ENCODE results near the gene F2.

F2 gene

DNA sequence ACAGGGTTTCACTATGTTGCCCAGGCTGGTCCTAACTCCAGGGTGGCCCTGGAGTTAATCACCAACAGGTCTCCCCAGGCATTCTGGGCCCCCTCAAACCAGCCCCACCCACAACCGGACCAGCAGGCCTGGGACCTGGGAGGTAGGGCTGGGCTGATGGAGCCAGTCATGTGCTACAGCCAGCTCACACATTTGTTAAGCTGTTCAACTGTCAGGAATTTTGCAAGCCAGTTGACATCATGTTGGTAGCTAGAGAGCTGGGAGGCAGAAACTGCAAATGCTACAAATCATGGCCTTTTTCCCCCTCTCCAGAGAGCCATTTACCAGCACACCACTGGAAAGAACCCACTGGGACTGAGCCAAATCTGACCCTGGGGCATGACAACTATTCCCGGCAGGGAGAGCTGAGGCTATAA, 25.4 kb upstream of the F2 start:
- TF ChIP-seq POLR2AphosphoS5 (IDR thresholded peaks at IDR 0.05; ENCODE audit: low read depth, low read length) (no peak), TAF1 (IDR thresholded peaks at IDR 0.05; ENCODE audit: borderline replicate concordance, insufficient read depth, low read length) (no peak)

DNA sequence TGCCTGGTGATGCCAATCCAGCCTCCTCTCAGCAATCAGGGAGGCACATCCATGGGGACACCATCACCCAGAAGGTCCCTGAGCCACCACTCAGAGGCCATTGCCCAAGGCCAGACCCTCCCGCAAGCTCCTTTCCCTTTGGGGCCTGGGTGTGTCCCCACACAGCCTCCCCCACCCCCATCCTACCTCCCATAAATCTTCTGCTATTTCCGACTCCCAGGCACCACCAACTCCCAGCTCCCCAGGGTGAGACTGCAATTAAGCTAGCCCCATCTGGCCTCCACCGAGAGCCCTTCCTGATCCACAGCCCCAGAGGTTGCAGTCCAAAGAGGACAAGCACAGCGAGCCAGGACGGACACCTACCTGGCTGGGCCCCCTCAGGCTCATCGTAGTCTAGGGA, 24.9 kb upstream of the F2 start:
- TF ChIP-seq, protein P1, sequence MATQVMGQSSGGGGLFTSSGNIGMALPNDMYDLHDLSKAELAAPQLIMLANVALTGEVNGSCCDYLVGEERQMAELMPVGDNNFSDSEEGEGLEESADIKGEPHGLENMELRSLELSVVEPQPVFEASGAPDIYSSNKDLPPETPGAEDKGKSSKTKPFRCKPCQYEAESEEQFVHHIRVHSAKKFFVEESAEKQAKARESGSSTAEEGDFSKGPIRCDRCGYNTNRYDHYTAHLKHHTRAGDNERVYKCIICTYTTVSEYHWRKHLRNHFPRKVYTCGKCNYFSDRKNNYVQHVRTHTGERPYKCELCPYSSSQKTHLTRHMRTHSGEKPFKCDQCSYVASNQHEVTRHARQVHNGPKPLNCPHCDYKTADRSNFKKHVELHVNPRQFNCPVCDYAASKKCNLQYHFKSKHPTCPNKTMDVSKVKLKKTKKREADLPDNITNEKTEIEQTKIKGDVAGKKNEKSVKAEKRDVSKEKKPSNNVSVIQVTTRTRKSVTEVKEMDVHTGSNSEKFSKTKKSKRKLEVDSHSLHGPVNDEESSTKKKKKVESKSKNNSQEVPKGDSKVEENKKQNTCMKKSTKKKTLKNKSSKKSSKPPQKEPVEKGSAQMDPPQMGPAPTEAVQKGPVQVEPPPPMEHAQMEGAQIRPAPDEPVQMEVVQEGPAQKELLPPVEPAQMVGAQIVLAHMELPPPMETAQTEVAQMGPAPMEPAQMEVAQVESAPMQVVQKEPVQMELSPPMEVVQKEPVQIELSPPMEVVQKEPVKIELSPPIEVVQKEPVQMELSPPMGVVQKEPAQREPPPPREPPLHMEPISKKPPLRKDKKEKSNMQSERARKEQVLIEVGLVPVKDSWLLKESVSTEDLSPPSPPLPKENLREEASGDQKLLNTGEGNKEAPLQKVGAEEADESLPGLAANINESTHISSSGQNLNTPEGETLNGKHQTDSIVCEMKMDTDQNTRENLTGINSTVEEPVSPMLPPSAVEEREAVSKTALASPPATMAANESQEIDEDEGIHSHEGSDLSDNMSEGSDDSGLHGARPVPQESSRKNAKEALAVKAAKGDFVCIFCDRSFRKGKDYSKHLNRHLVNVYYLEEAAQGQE (IDR thresholded peaks at IDR 0.05; ENCODE audit: insufficient read depth in 1 of 2, low read depth in 2 of 2, low read length in 2 of 2): no peak
- TF ChIP-seq FOXP2 (optimal IDR thresholded peaks at IDR 0.05; ENCODE audit: borderline replicate concordance, extremely low read depth, extremely low read length, insufficient read depth) (no peak), POLR2AphosphoS5 (IDR thresholded peaks at IDR 0.05; ENCODE audit: low read depth, low read length) (no peak), TAF1 (IDR thresholded peaks at IDR 0.05; ENCODE audit: borderline replicate concordance, insufficient read depth, low read length) (no peak), SIN3A (IDR thresholded peaks at IDR 0.05; ENCODE audit: borderline replicate concordance, insufficient read depth, low read length) (no peak)

DNA sequence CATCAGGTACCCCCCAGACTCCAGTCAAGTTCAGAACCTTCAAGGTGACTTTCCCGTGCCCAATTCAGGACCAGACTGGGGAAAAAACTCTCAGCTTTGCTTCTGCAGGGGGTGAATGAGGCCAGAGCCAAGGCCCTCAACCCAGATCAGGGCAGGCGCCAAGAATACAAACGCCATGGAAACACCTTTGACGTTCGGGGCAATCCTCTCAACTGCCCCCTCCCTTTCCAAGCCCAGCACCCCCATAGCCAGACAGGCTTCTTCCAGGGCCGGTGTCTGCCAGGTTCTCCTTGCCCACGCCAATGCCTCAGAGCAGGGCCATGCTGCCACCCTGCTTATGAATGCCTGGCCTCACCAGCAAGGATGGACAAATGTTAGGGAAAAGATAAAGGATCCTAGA, 24.4 kb upstream of the F2 start:
- TF ChIP-seq TAF1 (IDR thresholded peaks at IDR 0.05; ENCODE audit: borderline replicate concordance, insufficient read depth, low read length) (no peak), FOXP2 (optimal IDR thresholded peaks at IDR 0.05; ENCODE audit: borderline replicate concordance, extremely low read depth, extremely low read length, insufficient read depth) (no peak), SIN3A (IDR thresholded peaks at IDR 0.05; ENCODE audit: borderline replicate concordance, insufficient read depth, low read length) (no peak), POLR2AphosphoS5 (IDR thresholded peaks at IDR 0.05; ENCODE audit: low read depth, low read length) (no peak)
- TF ChIP-seq, protein P1 (IDR thresholded peaks at IDR 0.05; ENCODE audit: insufficient read depth in 1 of 2, low read depth in 2 of 2, low read length in 2 of 2): no peak

DNA sequence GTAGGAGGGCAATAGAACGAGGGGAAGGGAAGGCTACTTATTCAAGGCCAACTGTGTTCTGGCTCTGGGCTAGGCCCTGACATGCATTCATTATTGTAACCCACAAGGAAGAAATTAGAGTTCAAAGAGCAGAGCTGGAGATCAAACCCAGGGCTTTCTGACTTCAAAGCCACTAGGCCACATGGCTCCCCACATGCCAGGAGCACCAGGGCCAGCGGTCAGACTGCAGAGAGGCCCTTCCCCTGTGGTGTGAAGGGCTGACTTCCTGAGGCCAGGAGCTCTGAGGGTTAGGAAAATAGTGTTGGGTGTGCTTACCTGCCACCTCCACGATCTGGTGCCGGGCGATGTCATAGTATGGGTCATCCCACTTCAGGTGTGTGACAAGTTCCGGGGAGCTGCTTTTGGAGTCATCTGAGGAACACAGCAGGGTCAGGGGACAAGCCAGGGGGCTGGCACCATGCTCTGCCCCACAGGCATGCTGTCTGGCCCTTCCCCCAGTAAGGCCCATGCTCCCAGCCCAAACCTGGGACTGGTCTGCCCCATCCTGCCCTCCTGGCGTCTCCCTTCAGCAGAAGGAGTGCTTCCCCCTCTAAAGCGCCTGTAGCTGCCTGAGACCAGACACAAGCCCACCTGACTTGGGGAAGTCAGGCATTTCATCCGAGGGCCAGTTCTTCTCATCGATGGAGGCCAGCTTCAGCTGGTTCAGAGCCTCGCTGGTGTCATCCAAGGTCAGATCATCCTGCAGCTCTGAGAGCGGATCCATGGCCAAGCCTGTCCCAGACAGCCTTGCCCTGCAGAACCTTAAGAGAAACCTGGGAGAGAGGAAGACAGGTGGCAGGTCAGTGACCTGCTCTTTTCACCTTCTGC, 23.4 kb upstream of the F2 start:
- TF ChIP-seq TAF1 (IDR thresholded peaks at IDR 0.05; ENCODE audit: borderline replicate concordance, insufficient read depth, low read length): no peak
- TF ChIP-seq POLR2AphosphoS5 (IDR thresholded peaks at IDR 0.05; ENCODE audit: low read depth, low read length): no peak
- no peak for TF ChIP-seq FOXP2 (optimal IDR thresholded peaks at IDR 0.05; ENCODE audit: borderline replicate concordance, extremely low read depth, extremely low read length, insufficient read depth)
- TF ChIP-seq, protein P1 (IDR thresholded peaks at IDR 0.05; ENCODE audit: insufficient read depth in 1 of 2, low read depth in 2 of 2, low read length in 2 of 2): no peak
- no peak for TF ChIP-seq SIN3A (IDR thresholded peaks at IDR 0.05; ENCODE audit: borderline replicate concordance, insufficient read depth, low read length)

DNA sequence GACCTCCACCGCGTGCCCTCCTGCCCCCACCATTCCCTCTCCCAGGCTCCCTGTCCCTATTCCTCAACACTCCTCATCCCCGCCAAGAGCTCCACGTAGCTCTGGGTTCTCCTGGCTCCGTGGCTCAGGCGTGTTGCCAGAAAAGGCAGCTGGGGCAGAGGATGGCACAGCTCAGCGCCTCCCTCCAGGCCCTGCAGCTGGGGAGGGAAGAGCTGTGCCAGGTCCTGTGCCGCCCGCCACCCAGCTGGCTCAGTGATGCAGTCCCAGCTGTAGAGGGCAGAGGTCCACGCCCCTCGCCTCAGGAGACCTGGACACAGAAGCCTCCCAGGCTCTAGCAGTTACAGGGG, 22.8 kb upstream of the F2 start:
- TF ChIP-seq FOXP2 (optimal IDR thresholded peaks at IDR 0.05; ENCODE audit: borderline replicate concordance, extremely low read depth, extremely low read length, insufficient read depth) (no peak), TAF1 (IDR thresholded peaks at IDR 0.05; ENCODE audit: borderline replicate concordance, insufficient read depth, low read length) (no peak), POLR2AphosphoS5 (IDR thresholded peaks at IDR 0.05; ENCODE audit: low read depth, low read length) (no peak), SIN3A (IDR thresholded peaks at IDR 0.05; ENCODE audit: borderline replicate concordance, insufficient read depth, low read length) (no peak)
- TF ChIP-seq, protein P1 (IDR thresholded peaks at IDR 0.05; ENCODE audit: insufficient read depth in 1 of 2, low read depth in 2 of 2, low read length in 2 of 2): no peak

Measured in PFSK-1 (cell line).